GM19452 (cell line): ENCODE measurements around the gene TRH.

Source experiments
- ATAC-seq: cut with Tn5 transposase; IDR thresholded peaks from one replicate; pipeline ENCODE4 v1.9.1; 2021; ENCODE audit not compliant: unreplicated experiment

The TRH gene, protein sequence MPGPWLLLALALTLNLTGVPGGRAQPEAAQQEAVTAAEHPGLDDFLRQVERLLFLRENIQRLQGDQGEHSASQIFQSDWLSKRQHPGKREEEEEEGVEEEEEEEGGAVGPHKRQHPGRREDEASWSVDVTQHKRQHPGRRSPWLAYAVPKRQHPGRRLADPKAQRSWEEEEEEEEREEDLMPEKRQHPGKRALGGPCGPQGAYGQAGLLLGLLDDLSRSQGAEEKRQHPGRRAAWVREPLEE

DNA sequence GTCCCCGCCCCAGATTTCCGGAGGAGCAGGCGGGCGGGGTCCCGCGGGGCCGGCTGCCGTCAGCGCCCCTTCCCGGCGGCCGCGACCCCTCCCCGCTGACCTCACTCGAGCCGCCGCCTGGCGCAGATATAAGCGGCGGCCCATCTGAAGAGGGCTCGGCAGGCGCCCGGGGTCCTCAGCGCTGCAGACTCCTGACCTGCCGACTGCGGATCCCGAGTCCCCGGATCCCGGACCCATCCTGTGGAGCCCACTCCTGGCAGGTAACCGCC is at the start of gene TRH:
Gene TRH (plus strand): TSS at position 157 of the 269 bp plus-strand sequence. CDS start 1,097 bp downstream, outside the sequence.
- no peak for ATAC-seq

DNA sequence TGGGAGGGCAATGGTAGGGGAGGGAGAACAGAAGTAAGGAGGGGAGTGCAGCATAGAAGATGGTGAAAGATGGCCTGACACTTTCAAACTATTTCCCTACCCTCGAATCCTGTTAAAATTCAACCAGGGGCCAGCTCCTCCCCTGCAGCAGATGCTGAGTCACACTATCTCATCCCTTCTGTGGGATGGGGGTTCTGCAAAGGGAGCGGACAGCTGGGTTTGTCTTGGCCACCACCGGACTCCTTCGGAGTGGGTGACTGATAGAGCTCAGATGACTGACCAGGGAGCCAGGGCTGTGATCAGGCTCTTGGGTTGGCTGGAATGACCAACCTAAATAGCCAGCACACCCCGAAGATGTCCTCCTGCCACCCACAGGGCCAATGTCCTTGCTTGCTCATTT is 47.4 kb upstream of the TRH start:
- no peak for ATAC-seq

DNA sequence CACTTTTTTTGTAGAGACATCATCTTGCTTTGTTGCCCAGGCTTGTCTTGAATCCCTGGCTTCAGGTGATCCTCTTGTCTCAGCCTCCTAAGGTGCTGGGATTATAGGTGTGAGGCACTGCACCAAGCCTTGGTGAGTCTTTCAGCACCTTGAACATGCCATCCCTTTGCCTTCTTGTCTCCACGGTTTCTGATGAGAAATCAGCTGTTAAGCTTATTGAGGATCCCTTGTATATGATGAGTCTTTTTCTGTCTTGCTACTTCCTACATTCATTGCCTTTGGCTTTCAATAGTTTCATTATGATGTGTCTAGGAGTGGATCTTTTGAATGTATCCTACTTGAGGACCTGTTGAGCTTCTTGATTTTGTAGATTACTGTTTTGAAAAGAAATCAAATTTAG is 45.1 kb upstream of the TRH start:
- no peak for ATAC-seq

DNA sequence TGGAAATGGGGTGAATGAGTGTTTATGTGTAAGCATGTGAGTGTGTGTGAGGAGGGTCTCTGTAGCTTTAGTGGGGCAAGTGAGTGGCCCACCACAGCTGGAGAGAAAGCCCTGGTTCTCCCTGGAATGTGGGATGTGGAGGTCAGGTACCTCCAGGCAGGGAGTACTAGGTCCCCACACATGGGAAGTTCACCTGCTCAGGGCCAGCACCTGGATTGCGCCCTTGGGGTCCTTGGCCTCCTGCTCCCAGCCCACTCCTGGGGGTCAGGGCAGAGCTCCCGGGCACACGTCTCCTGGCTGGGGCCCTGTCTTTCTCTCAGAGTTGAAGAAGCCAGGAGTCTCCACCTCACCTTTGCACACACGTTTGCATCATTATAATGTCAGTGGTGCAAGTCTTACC is 41.0 kb upstream of the TRH start:
- no peak for ATAC-seq

DNA sequence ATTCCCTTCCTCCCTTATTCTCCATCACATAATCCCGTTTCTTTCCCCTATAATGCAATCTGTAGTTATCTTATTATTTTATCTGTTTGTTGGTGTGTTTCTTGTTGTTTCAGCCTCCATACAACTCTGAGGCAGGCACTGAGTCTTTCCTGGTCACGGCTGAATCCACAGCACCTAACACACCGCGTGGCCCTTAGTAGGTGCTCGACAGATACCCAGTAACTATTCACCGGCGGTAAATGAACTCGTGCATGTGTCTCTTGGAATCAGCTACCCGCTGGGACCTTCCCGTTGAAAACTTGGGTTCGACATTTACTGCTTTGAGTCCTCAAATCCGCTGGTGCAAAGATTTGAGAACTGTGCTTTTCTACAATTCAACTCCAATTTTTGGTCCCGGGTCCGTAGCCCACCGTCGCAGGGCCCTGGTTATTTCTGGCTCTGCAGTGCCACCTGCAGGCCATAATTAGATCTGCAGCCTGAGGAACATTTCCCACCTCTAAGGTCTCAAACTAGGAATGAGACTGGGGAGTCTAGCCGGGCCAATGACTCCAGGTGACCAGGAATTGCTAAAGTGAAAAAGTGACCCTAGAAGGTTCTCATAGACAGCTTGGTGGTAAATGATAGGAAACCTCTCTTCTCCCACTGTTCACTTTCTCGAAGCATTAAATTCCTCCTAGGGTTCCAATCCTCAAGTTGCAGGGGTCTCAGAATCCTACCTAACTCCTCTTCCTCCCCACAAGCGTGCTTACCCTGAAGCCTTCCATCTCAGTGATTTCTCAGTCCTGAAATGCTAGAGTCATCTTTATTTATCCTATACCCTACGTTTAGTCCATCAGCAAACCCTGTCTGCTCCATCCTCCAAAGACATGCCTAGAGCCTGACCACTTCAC is 40.0 kb upstream of the TRH start:
- no peak for ATAC-seq

DNA sequence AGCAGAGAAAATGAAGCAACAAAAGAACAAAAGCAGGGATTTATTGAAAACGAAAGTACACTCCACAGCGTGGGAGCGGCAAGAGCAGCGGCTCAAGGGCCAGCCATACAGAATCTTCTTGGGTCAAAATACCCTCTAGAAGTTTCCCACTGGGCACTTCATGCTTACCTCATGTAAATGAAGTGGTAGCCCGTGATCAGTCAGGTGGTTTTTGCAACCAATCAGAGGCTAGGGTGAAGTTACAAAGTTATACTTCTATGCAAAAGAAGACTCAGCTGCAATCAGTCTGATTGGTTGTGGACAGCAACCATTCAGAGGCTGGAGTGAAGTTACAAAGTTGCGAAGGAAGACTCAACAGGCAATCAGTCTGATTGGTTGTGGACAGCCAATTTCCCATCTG is 37.8 kb upstream of the TRH start:
- no peak for ATAC-seq

DNA sequence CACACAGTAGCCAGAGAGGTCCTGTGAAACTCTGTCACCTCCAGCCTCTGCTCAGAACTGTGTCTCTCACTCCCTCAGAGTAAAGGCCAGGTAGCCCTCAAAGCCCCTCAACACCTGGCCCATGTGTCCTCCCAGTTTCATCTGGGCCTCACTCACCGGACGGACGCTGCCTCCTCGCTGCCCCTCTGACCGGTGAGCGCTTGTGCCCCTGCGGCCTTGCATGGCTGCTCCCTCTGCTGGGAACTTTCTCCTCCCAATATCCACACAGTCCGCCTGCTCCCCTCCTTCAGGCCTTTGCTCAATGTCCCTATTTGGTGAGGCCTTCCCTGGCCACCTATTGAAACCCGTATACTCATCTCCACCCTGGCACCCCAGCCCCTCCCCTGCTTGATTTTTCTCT is 36.8 kb upstream of the TRH start:
- no peak for ATAC-seq

DNA sequence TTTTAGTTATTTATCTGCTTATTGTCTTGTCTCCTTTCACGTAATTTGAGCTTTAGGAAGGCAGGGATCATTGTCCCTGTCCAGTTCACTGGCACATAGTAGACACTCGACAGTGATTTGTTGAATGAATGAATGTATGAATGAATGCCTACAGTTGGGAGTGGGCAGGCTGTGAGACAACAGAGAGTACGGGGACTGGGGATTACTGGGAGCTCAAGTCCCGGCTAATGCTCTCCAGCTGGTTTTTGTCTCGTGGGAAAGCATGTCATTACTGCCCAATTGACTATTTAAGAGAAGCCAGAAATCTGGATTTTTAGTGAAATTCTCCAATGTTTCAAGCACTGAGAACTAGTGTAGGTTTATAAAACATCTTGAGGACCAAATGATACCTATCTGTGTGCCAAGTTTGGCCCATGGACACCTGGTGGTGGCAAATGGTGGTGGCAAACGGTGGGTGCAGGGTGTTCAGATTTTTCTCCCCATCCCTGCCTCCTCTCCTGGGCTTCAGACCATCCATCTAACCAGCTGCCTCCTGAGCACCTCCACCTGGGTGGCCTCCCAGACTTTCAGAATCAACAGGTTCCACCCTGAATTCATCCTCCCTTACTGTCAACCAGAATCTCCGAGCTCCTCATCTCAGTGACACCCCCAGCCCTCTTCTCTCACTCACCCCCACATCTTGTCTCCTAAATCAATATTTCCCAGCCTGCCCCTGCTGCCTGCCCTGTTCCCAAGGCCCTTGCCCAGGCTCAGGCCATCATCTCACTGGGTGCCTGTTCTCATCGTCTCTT is 36.2 kb upstream of the TRH start:
- no peak for ATAC-seq

DNA sequence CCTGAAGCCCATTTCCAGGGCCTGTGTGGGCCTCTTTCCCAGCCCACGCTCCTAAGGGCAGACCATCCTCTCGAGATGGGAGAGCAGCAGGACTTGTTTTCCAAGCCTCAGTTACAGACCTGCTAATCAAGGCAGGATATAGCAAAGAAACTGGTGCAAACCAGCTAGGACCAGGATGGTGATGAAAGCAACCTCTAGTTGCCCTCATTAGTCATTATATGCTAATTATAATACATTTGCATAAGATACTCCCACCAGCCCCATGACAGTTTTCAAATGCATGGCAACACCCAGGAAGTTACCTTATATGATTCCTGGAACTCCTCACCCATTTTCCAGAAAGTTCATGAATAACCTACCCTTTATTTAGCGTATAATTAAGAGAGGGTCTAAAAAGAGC is 34.4 kb upstream of the TRH start:
- ATAC-seq, result no peak

DNA sequence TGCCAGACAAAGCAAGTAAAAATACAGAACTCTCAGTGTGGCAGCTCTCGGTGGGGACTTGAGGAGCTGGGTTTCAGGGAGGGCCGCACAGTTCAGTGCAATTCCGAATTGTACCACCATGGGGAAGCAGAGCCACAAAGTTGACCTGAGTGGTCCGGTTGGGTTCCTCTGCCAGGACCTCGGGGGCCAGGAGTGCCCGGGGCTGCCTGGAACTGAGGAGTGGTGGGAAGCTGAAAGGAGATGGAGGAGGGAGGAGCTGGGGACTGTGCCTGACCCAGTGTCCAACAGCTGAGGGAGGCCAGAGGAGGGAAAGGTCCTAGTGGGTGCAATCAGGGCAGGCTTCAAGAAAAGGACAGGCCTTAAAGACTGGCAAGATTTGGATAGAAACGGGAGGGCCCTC is 32.2 kb upstream of the TRH start:
- no peak for ATAC-seq

DNA sequence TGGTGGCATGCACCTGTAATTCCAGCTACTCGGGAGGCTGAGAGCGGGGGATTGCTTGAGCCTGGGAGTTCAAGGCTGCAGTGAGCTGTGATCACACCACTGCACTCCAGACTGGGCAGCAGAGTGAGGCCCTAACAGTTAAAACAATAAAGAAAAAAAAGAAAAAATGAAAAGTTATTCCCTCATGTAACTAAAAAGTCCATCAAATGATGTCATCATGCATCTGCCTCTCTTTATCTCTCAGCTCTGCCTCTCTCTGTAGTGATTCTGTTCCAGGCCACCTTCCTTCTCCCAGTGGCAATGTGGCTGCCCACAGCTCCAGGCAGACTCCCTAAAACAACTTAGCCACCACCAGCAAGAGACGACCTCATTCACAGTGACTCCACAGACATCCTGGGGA is 31.5 kb upstream of the TRH start:
- no peak for ATAC-seq

DNA sequence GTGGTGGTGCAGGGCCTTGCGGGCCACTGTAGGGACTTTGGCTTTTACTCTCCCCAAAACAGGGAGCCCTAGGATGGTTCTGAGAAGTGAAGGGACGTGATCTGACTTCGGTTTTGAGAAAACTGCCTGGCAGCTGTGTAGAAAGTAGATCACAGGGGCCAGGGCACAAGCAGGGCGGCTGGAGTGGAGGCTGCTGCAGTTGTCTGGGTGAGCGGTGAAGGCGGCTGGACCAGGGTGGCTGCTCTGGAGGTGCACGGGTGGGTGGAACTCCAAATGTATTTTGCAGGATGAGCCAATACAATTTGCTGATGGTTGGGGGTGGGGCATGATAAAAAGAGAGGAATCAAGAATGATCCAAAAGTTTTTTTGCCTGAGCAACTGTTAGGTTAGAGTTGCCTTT is 29.8 kb upstream of the TRH start:
- no peak for ATAC-seq

DNA sequence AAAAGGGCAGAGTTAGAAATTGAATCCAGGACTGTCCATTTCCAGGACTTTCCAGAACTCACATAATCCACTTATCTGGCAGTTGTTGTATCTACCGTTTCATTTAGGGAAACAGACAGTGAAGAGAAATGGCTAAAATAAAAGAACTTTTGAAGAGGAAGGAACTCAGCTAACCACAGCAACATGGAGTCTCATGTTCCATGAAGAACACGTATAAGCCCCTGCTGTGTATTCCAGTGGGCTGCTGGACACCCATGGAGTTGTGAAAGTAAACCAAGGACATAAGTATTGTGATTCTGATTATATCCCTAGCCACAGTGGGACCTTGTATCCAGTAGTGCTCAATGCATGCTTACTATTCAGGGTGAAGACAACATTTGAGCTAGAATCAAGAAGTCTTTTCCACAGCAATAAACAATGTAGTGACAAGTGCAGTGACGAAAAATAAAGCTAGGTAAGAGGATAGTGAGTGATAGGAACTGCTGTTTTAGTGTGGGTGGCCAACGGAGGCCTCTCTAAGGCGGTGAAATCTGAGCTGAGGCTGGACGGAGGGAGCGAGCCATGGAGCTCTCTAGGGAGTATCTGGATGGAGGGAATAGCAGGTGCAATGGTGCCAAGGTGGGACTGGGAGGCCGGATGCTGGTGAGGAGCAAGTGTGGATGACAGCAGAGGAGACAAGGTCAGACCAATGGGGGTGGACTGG is 26.8 kb upstream of the TRH start:
- no peak for ATAC-seq

DNA sequence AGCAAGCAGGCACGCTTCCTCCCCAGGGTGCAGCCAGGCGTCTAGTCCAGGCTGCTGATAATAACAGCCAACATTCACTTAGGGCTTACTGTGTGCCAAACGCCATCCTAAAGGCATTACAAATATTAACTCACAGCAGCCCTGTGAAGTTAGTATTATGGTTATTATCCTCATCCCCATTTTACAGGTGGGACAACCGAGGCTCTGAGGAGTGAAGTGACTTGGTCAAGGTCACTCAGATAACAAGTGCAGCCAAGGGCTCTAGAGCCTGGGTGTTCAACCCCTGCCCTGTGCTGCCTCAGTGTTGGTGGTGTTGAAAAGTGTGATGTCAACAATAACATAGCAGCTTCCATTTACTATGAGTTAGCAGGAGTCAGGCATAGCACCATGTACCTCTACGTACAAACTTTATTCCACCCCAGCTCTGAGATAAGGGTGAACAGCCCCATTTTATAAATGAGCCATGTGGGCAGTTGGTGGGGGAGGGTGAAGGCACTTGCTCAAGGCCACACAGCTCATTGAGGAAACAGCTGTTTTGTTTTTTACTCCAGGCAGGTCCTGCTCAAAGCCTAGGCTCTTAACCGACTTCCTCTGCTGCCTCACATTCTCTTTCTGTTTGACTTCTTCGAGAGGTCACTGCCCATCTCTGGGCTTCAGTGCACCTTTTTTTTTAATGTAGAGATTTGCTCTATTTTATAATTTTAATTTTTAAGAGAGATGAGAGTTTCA is 24.0 kb upstream of the TRH start:
- ATAC-seq, result no peak

DNA sequence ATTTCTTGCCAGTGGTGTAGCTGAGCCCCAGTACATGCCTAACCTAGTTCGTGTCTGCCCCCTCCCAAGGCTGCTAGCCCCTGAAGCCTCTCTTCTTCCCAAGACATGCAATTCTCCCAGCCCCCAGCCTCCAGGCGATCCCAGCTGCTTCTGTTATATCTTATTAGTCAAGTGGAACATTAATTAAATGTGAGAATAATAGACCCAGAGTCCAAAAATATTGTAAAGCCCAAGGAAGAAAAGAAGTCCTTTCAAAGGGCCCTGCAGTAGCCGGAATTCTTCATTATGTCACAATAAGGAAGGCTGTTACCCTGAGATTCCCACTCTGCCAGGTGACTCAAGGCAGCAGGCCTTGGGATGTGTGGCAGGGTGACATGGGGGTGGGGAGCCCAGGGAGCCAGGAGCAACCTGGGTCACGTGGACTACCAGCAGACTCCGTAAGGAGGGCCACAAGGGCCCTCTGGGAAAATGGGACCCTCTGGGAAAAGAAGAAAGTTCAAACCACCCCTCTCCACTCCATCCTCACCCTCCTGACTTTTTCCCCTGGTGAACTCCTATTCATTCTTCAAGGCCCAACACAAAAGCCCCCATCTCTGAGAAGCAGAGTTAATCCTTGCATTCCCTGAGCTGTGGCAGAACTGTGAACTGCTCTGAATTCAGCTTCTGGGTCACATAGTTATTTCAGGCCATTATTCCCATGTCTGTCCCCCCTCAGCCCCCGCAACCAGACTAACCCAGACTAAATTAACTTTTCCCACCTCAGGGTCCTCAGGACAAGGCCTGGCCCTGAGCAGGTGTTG is 21.8 kb upstream of the TRH start:
- ATAC-seq, result no peak

DNA sequence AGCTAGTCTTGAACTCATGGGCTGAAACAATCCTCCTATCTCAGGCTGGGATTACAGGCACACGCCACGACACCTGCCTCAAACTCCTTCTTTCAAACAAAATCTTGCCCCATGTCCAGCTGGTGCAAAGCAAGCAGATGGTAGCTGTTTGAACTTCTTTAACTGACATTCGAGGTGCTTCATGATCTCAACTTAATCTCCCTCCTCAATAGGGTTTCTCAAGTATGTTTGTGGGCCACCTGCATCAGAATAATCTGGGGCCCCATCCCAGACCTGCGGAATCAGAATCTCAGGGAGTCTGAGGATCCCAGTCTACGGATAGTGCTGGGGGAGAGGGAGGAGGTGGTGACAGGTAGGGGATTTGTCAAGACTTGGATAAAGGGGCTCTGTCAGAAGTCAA is 20.9 kb upstream of the TRH start:
- no peak for ATAC-seq

DNA sequence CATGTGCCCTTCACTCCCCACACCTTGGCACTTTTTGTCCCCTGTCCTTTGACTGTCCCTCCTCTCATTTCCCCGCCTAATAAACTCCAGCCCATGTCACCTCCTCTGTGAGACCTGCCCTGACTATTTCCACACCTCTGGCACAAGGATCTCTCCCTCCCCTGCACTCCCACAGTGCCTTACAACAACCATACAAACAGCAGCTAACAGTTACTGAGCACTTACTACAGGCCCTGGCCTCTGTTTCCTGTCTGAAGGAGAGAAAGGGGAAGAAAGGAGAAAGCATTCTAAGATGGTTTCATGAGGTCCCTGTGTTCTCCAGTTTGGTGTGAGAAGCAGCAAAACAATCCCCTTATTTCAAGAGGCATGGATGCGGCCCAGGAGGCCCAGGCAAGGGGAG is 20.0 kb upstream of the TRH start:
- no peak for ATAC-seq

DNA sequence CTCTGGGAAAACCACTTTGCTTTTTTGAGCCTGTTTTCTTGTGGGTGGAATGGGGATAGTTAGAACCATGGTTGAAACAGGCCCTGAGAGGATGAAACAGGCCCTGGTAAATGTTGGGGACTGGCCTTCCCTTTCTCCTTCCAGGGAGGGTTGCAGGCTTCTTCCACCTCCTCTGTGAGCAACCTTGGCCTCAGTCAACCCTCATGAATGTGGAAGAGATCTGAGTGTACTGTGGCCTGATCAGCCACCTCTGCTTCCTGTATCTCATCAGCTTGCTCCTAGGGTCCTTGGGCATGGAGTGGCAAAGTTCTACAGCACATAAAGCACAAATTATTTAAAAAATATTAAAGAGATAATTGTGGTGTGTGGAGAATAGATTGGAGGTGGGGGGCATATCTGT is 17.6 kb upstream of the TRH start:
- no peak for ATAC-seq

DNA sequence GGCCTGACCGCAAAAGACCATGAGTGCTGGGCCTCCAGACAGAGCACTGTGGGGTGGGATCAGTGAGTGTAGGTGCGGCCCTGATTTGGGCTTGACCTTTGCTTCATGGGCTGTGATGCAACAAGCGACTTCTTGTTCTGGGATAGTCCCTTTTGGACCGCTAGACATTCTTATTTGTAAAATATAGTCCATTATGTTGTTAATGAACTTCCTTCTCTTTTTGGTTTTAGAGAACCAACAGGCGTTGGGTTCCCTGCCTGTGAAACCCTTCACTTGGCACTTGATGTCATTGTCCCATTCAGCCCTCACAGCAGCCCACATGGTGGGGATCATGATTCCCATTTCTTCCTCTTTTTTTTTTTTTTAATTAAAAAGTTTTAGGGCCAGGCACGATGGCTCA is 15.8 kb upstream of the TRH start:
- no peak for ATAC-seq

DNA sequence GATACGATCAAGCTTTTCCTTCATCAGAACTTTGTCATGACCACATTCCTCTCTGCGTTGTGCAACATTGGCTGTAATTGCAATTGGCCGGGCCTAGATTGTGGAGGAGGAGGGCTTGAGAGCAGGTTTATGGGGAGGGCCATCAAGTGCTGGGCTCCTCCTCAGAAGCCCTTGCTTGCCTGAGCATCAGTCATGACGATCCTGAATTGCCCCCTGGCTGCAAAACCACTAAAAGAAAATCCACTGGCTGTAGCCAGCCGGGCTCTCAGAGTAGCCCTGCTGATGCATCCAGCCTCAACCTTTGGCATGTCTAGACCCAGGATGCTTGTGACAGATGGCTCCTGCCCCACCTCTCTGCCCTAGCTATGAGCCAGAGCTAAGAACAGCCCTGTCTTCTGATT is 13.4 kb upstream of the TRH start:
- no peak for ATAC-seq
